HTERT RPE-1 (cell line): ENCODE measurements around the gene STRA6.

Experiments used
- in situ Hi-C: fragments of 300-500 bp; cut with MboI; formaldehyde crosslinking; loops from 4 replicates; pipeline ENCODE4 v1.14.3; 2020; ENCODE audit warnings: low sequenced_read_pairs

STRA6 gene

GRCh38 chr15:74182131-74182530, 20.5 kb downstream of the STRA6 start:
- in situ Hi-C loops = no loop called here

GRCh38 chr15:74180881-74181602, 21.5 kb downstream of the STRA6 start:
- in situ Hi-C loops = no loop called here

DNA sequence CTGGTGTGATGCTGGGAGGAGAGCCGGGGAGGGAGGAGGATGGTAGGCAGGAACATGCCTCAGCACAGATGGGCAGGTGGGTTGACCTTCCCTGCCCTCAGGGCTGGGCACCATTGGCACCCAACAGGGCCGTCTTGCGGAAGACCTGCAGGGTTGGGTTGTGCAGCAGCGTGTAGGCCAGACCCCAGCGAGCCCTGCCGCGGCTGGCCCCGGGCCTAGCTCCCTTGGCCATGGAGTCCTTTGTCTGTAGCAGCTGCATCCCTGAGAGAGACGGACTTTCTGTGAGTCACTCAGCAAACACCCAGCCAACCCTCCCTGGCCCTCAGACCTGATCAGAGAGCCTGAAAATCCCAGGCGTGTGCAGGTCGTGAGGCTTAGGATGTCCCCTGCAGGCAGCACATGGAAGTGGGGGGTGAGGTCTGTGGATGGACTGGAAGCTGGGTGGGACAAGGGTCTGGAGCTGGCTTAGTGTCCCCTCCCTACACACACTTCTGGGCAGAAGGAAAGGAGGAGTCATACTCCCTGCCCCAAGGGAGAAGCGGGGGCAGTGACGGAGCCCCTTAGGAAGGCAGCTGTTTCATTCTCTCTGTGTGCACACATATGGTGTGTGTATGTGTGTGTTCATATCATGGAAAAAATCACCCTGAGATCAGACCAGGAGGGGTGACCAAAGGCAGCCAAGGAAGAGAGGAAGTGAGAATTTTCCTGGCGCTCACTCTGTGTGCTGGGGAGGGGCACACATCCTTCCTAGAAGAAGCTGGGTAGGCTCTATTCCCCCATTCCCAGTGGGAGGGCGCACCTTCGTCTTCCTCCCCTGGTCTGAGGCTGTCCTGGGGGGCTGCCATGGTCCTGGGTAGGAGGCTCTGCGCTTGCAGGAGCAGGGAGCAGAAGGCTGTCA, 22.4 kb downstream of the STRA6 start:
- in situ Hi-C loops = no loop called here

- in situ Hi-C loops = no loop called here
Measured at GRCh38 chr15:74179101-74179841, 23.3 kb downstream of the STRA6 start.

GRCh38 chr15:74178326-74179100, 24.1 kb downstream of the STRA6 start:
- in situ Hi-C loops = no loop called here

GRCh38 chr15:74176262-74177214, 26.0 kb downstream of the STRA6 start:
- in situ Hi-C loops = no loop called here

GRCh38 chr15:74175271-74176191, 27.1 kb downstream of the STRA6 start:
- in situ Hi-C loops = no loop called here

- in situ Hi-C loops = no loop called here
Measured at GRCh38 chr15:74174958-74175253, 27.7 kb downstream of the STRA6 start.

- in situ Hi-C loops = no loop called here
Measured at GRCh38 chr15:74174219-74174957, 28.2 kb downstream of the STRA6 start.

- in situ Hi-C loops = no loop called here
Measured at GRCh38 chr15:74173380-74174218, 29.0 kb downstream of the STRA6 start, which contains the start of gene ISLR. TSS of gene ISLR (plus strand) at chr15:74173710. CDS start at chr15:74174859, 1,149 bp downstream.

- in situ Hi-C loops = no loop called here
Measured at GRCh38 chr15:74172701-74173379, 29.7 kb downstream of the STRA6 start.

GRCh38 chr15:74171965-74172541, 30.5 kb downstream of the STRA6 start:
- in situ Hi-C loops = no loop called here

DNA sequence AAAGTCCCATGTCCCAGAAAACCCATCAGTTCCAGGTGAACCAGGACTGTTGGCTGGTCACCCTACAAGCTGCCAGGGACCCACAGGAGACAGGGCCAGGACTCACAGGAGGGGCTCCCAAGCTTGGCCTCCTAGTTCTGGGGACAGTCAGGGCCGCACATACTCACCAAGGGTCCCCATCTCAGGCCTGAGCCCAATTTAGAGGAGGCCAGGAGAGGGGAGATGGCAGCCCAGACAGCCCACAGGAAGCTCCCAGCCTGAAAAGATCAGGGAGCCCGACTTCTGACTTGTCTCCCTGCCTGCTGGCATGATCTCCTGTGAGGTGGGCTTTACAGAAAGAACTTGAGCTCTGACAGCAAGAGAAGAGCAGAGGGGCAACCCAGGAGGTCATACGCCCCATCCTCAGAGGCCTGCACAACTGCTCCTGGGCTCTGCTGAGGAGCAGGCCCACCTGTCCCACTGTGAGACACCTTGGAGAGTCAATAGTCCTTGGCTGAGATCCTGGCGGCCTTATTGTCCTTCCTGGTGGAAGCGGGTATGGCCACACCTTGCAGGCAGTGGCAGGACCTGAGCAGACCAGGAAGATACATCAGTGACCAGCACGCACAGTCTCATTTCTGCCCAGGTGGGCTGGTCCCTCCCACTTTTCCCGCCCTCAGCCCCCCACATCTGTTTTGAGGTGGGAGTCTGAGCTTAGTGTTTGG, 31.6 kb downstream of the STRA6 start:
- in situ Hi-C loops = no loop called here

- in situ Hi-C loops = no loop called here
Measured at GRCh38 chr15:74170071-74170844, 32.3 kb downstream of the STRA6 start.

DNA sequence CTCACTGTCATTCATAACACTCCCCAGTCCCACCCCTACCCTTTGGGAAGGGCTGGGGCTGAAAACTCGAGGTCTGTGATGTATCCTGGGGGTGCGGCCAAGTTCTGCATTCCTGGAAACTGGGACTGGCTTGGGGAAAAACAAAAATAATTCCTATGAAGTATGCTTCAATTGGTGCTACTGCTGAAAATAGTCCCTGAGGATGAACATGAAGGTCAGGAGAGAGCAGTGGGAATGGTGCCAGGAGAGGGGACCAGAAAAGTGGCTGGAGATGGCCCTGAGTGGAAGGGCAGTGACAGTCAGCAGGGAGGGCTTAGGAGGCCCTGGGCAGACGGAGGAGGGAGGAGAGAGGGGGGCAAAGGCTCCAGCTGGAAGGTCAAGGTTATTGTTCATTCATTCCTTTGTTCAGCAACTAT, 33.9 kb downstream of the STRA6 start:
- in situ Hi-C loops = no loop called here
